ENCODE results near the gene MAL.

DNA sequence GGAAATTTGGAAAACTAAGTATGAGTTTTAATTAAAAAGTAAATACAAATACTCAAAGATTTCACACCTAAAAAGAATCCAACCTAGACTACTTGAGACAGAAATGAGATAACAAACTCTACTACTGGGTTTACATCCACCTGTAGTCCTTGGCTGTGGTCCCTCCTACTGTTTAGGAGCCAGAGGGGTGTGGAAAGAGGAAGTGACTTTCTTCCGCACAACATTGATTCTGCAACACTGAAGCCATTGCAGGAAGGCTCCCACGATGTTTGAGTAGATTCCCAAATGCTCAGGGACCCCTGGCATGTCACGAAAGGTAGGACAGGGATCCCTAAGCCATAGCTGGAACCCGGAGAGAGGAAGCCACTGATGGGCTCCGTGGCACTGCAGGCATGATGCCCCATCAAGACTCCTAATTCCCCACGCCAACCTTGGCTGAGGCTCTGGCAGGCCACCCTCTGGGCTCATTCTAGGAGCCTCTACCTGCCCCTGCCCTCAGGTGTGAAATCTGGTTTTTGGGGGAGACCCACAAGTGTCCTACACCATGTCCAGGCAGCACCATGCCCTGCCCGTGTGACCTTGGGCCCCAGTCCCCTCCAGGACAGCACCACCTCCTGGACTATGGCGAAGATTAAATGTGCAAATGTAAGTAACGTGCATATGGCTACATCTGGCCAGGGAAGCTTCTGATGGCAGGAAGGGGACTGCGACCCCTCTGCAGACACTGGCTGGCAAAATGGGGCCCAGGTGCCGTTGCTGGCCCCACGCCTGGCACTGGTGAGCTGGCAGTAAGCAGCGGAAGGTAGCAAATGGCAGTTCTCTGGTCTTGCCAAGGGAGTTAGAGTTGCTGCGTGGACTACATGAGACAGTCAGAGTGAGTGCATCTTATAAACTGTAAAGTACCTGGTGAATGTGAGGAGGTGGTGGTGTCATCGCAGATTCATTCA is 38.2 kb upstream of the MAL start:
- TF ChIP-seq, protein P1, sequence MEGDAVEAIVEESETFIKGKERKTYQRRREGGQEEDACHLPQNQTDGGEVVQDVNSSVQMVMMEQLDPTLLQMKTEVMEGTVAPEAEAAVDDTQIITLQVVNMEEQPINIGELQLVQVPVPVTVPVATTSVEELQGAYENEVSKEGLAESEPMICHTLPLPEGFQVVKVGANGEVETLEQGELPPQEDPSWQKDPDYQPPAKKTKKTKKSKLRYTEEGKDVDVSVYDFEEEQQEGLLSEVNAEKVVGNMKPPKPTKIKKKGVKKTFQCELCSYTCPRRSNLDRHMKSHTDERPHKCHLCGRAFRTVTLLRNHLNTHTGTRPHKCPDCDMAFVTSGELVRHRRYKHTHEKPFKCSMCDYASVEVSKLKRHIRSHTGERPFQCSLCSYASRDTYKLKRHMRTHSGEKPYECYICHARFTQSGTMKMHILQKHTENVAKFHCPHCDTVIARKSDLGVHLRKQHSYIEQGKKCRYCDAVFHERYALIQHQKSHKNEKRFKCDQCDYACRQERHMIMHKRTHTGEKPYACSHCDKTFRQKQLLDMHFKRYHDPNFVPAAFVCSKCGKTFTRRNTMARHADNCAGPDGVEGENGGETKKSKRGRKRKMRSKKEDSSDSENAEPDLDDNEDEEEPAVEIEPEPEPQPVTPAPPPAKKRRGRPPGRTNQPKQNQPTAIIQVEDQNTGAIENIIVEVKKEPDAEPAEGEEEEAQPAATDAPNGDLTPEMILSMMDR (IDR thresholded peaks at IDR 0.05), result no peak
- TF ChIP-seq, protein P2, sequence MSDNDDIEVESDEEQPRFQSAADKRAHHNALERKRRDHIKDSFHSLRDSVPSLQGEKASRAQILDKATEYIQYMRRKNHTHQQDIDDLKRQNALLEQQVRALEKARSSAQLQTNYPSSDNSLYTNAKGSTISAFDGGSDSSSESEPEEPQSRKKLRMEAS (IDR thresholded peaks at IDR 0.05; ENCODE audit: low read depth), result no peak
- TF ChIP-seq GABPA (IDR thresholded peaks at IDR 0.05; ENCODE audit: low read depth), result no peak
- no peak for TF ChIP-seq EZH2phosphoT487 (IDR thresholded peaks at IDR 0.05; ENCODE audit: borderline replicate concordance, low read depth)
- TF ChIP-seq SMC3 (IDR thresholded peaks at IDR 0.05; ENCODE audit: low read depth, low read length), result no peak
- no peak for TF ChIP-seq RAD21 (IDR thresholded peaks at IDR 0.05; ENCODE audit: low read length)
- TF ChIP-seq, protein P3, sequence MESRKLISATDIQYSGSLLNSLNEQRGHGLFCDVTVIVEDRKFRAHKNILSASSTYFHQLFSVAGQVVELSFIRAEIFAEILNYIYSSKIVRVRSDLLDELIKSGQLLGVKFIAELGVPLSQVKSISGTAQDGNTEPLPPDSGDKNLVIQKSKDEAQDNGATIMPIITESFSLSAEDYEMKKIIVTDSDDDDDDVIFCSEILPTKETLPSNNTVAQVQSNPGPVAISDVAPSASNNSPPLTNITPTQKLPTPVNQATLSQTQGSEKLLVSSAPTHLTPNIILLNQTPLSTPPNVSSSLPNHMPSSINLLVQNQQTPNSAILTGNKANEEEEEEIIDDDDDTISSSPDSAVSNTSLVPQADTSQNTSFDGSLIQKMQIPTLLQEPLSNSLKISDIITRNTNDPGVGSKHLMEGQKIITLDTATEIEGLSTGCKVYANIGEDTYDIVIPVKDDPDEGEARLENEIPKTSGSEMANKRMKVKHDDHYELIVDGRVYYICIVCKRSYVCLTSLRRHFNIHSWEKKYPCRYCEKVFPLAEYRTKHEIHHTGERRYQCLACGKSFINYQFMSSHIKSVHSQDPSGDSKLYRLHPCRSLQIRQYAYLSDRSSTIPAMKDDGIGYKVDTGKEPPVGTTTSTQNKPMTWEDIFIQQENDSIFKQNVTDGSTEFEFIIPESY (IDR thresholded peaks at IDR 0.05; ENCODE audit: borderline replicate concordance, low read depth), result no peak
- no peak for TF ChIP-seq SIN3A (IDR thresholded peaks at IDR 0.05; ENCODE audit: borderline replicate concordance, low read depth, low read length)
- TF ChIP-seq, protein P4, sequence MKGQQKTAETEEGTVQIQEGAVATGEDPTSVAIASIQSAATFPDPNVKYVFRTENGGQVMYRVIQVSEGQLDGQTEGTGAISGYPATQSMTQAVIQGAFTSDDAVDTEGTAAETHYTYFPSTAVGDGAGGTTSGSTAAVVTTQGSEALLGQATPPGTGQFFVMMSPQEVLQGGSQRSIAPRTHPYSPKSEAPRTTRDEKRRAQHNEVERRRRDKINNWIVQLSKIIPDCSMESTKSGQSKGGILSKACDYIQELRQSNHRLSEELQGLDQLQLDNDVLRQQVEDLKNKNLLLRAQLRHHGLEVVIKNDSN (IDR thresholded peaks at IDR 0.05; ENCODE audit: borderline replicate concordance, low read depth), result no peak
- no peak for TF ChIP-seq MEF2A (IDR thresholded peaks at IDR 0.05; ENCODE audit: borderline replicate concordance, low read depth)

Data from SK-N-SH (cell line).